HG02885 (cell line): Measurements from ENCODE around the gene TAF3.
"Not testable (repeated sequence)": the region's sequence is repeated elsewhere in the genome, so short reads cannot be mapped to it uniquely, and the experiment has no call there.

Experiments used
- ATAC-seq: cut with Tn5 transposase; IDR thresholded peaks from one replicate; pipeline ENCODE4 v1.9.1; 2021; ENCODE audit warnings: mild to moderate bottlenecking; ENCODE audit not compliant: unreplicated experiment, poor library complexity

TAF3 gene

DNA sequence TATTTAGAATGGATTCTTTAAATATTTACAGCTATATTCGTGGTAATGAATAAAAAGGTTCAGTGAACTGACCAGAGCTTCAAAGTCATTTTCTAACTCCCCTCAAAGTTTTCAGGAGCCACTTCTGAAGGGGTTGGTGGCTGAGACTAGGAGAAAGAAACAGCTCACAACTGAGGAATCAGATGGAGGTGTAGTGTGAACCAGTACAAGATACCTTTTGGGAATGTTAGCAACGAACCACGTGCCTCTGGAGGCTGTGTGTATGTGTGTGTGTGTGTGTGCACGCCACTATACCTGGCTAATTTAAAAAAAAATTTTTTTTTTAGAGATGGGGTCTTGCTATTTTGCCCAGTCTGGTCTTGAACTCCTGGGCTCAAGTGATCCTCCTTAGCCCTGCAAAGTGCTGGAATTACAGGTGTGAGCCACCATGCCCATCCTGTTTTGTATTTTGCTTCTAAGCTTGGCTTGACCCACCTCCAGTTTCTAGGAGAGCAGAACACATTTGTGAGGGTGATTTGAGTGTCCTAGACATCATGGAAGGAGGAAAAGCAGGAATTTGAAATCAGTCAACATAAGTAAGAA is 9.5 kb upstream of the TAF3 start:
- no peak for ATAC-seq

DNA sequence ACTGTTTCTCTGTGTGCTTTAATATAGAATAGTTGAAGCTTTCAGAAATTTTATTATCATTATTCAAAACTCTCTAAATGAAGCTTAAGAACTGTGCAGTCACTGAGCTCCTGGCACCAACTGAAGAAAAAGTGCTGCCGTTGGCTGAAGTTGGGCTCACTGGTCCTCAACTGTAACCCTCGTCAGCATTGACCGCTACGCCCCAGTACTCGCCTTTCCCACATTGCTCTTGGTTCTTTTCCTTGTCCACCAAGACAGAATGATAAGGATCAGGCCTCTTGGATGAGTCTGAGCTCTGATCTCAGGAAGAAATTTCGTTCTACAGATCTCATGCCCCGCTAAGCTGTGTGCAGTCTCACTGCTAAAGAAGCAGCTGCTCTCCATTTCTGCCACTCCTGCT is 7.9 kb upstream of the TAF3 start:
- ATAC-seq, result no peak

DNA sequence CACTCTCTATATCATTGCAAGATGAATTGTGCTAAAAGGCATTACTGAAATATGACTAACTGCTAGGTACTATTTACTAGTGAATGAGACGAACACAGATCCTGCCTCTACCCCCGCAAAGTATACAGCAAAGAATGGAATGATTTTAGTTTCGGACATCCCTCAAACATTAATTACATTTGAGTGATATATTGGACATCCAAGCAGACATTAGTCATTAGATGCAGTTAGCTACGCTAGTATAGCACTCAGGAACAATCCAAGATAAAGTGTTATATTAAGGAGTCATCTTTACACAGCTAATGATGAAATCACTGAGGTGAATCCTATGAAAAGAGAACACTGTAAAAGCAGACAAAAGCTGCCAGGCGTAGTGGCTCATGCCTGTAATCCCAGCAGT is 7.3 kb upstream of the TAF3 start:
- ATAC-seq, result no peak

DNA sequence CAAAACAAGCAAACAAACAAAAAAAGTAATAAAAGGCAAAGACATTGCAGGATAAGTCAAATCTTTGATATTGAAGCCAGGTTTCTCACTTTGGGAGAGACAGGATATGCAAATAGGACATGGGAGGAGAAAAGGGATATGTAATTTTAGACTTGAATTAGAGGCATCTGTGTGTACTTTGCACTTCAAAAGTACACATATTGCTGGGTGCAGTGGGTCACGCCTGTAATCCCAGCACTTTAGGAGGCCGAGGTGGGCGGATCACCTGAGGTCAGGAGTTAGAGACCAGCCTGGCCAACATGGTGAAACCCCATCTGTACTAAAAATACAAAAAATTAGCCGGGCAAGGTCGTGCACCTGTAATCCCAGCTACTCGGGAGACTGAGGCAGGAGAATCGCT is 6.6 kb upstream of the TAF3 start:
- not testable (repeated sequence) for ATAC-seq

DNA sequence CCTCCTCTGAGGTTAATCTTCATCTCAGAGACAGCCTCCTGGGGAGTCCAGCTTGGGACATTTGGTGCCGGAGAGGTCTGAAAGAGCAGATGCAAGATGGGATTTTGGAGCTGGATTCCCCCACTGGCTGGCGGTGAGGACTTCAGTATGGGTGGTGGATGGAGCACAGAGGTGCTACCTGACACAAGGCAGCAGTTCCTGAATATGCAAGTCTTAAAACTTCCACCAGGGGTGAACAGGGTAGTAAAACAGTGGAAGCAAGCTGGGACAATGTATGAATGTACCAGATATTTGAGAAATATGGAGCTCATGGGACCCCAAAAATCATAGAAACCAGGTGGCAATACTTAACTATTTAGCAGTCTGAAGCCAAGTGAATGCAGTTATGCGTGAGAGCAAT is 4.8 kb upstream of the TAF3 start:
- ATAC-seq, result no peak

DNA sequence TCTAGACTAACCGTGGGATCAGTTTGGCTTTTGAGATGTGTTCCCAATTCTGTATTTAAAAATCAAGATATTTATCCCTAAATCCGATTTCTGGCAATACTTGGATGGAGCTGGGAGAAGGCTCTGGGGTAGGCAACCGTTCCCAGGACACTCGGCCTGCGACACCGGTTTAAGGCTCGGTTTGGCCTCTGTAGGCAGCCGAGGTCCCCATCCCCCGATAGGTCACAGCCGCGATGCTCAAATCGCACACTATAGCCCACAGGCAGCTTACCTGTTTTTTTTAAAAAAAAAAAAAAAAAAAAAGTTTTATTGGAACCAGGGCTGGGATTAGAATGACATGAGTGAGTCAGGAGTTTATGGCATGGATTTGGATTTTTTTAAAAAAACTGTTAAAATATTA is 729 bp upstream of the TAF3 start:
- no peak for ATAC-seq

DNA sequence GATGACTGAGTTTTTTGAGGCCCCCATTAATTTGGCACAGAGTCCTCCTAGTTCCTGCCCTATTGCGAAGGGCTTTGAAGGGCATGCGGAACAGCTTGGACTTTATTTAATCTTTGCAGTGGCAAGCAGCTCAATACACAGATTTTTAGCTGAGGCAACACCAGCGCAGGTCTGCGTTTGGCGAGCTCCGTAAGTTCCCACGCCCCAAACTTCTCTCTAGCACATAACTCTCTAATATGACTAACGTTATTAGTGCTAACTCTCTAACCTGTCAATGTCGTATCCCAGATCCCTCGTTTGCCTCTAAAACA is 366 bp upstream of the TAF3 start:
- ATAC-seq, result peak; percentile 24

DNA sequence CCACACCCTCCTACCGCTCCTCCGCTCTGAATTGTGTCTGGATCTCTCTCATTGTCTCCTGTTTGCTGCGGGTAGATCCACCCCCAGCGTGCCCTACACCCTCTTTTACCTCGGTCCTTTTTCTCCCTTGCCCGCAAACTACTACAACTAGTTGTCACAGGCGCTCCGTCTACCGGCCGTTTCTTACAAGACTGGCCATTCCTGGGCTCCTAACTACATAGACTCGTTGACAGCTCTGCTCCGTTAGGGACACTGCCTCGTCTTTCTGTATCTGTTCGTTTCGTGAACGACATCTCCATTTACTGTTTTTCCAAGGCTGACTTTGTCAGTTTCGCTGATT is 786 bp downstream of the TAF3 start:
- peak; percentile 58 for ATAC-seq

DNA sequence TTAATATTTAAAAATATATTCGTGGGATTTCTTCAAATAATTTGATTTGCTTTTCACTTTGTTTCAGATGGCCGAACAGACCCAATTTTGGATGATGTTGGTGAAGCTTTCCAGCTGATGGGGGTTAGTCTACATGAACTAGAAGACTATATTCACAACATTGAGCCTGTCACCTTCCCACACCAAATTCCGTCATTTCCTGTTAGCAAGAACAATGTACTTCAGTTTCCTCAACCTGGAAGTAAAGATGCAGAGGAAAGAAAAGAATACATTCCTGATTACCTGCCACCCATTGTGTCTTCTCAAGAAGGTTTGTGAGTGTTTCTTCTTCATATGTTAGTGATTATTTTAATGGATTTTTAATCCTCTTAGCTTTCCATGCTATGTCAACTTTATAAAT is 5.9 kb downstream of the TAF3 start:
- no peak for ATAC-seq

DNA sequence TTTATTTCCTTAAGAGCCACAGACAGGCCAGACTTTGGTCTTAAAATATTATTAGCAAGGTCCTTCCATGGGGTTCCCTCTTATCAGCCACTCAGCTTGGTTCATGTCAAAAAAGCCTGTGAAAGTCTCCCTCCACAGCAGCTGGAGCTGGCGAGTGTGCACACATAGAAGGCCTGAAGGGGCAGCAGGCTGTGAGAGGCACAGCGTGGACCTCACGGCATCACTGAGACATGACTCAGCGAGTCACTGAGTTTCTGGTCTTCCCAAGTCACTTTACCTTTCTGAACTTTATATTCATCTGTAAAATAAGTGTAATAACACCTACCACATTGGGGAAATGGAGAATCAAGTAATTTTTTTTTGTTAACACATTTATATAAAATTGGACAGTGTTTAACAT is 8.7 kb downstream of the TAF3 start:
- no peak for ATAC-seq

DNA sequence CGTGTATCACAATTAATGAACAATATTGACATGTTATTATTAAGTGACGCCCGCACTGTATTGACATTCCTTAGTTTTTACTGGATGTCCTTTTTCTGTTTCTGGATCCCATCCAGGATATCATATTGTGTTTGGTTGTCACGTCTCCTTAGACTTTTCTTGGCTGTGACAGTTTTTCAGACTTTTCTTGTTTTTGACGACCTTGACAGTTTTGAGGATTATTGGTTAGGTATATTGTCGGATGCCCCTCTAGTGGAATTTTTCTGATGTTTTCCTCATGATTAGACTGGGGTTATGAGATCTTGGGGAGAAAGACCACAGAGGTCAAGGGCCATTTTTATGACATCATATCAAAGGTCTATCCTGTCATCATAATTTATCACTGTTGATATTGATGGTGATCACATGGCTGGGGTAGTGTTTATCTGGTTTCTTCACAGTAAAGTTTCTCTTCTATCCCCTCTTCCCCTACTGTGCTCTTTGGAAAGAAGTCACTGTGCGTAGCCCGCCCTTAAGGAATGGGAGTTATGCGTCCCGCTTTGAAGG is 11.1 kb downstream of the TAF3 start:
- ATAC-seq, result no peak

DNA sequence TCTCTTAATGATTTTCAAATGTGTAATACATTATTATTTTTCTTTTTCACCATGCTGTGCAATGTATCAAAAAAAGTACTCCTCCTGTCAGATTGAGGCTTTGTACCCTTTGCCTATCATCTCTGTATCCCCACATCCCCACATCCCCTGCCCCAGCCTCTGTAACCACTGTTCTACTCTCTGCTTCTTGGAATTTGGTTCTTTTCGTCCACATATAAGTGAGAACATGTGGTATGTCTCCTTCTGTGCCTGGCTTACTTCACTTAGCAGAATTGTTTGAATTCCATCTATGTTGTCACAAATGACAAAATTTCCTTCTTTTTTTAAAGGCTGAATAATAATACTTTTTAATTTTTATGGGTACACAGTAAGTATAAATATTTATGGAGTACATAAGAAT is 13.8 kb downstream of the TAF3 start:
- ATAC-seq, result no peak

DNA sequence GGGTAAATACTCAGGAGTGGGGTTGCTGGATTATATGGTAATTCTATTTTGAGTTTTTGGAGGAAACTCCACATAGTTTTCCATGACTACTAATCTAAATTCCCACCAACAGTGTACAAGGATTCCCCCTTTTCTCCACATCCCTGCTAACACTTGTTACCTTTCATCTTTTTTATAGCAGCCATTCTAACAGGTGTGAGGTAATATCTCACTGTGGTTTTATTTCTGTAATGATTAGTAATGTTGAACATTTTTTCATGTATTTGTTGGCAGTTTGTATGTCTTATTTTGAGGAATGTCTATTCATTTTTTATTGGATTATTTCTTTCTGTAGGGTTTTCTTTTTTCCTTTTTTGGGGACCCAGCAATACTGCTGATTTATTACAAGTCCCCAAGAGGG is 14.9 kb downstream of the TAF3 start:
- no peak for ATAC-seq

DNA sequence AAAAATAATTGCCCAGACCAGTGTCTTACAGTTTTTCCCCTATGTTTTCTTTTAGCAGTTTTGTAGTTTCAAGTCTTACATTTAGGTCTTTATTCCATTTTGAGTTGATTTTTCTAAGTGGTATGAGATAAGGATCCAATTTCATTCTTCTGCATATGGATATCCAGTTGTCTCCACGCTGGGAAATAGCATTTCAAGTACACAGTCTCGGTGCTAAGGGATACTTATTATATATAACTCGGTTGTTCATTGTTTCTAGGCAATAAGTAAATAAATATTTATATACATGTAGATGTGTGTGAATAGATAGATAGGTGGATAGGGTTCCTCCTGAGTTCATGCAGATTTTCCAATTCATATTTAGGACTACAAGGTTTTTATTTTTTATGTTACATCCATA is 16.0 kb downstream of the TAF3 start:
- no peak for ATAC-seq

DNA sequence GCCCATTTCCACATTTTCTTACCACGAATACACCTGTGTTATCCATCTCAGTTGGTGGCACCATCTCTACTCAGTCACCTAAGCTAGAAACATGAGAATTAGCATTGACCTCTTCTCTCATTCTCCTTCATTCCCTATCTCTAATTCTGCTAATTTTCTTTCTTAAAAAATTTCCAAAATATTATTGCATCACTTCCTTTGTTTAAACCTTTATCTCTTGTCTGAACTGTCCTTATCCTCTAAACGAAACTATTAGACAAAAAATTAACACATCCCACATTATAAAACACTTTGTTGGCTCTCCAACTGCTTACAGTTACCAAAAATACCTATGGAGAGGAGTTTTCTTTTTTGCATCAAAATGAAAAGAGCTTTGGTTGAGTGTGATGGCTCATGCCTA is 18.3 kb downstream of the TAF3 start:
- ATAC-seq, result no peak

DNA sequence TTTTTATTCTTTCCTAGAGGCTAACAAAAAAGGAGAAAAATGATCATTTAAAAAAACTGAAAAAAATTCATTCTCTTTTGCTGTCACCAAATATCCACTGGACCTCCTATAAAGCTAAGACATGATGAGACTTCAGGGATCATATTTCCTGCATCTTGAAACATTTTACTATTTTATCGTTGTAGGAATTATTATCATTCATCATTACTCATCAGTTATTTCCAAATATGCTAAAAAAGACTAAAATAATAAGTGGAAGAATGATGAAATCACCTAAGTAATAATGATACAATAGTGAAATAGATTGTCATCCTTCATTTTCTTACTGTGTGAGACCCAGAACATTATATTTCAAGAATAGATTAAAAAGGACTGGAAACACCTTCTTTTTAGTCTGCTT is 28.3 kb downstream of the TAF3 start:
- ATAC-seq, result no peak

DNA sequence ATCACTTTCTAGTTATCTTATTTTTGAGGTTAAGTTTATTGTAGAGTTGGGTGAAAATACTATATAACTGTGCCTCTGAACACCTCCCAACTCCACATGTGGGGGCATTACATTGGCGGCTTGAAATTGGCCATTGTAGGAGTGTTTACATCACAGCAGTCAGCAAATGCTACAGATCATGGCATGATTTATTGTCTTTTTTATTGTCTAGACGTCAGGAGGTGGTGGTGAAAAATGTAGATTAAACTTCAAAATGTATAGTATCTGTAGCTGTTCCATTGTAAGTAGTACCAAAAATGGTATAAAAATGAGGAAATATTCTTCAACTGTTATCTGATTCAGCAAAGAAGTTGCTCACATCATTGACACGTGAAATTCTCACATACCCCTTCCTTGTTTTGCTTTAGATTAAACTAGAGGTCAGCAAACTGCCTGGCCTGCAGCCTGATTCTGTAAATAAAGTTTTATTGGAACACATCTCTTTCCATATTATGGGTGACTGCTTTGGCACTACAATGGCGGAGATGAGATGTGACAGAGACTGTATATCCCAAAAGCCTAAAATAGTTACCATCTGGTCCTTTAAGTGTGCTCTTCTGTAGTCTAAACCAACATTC is 35.0 kb downstream of the TAF3 start:
- no peak for ATAC-seq

DNA sequence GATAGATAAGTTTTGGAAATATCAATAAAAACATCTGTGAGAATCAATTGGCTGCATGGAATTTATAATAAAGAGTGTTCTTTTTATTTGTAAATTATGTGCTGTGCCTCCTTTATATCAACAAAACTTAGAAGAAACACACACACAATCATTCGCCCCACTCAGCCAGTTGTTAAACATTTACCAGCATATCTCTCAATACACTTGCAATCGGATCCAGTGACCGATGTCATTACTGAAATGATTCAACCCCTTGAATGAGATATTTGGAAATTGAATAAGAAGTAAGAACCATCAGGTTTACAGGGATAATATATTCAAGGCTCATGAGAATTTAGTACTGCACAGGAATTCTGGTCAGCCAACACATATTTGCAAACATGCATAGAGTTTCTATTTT is 35.6 kb downstream of the TAF3 start:
- no peak for ATAC-seq

DNA sequence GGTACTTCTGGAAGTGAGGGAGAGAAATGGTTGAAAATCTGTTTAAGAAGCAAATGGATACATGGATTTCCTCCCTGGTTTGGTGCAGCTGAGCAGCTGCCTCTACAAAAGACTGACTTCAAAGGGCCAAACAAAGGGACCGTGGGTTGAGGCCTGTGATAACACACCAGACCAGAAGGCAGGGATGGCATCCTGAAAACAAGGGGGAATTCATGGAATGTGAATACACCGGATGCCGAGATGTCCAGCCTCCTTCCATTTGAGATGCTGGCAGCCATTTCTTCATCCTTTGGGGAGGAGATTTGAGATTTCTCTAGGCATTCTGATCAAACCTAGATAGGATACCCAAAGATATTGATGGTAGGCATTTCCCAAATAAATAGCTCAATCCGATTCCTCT is 36.9 kb downstream of the TAF3 start:
- no peak for ATAC-seq

DNA sequence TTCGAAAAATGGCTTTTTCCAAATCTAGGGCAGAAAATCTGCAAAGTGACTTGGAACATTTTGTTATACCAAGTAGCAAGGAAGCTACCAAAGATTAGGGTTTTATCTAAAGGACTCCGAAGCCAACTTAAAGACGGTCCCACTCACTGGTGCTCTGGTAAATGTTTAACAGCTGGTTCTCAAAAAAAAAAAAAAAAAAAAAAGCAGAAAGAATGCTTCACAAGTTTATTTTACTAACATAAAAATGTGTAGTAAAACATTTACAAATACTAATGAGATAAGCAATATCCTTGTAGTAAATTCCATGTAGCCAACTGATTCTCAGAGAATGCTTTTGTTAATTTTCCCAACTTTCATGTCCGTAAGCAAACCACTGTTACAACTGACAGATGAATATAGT is 38.4 kb downstream of the TAF3 start:
- no peak for ATAC-seq

DNA sequence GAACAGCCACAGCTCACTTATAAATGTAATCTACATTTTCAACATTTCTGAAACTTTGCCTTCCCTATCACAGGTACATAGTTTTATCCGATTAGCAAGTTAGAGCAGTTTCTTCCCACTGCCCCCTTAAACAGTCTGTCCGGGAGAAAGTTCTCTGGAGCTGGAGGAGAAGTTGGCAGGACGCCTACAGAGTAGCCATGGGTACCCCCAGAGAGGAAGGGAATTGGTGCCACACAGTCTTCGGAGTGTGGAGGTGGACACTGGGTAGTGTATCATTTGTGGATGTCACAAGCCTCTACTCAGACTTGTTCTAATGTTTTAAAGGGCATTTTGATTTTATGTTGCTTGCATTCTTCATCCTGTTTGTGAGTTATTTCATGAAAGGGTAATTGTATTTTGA is 39.0 kb downstream of the TAF3 start:
- no peak for ATAC-seq

DNA sequence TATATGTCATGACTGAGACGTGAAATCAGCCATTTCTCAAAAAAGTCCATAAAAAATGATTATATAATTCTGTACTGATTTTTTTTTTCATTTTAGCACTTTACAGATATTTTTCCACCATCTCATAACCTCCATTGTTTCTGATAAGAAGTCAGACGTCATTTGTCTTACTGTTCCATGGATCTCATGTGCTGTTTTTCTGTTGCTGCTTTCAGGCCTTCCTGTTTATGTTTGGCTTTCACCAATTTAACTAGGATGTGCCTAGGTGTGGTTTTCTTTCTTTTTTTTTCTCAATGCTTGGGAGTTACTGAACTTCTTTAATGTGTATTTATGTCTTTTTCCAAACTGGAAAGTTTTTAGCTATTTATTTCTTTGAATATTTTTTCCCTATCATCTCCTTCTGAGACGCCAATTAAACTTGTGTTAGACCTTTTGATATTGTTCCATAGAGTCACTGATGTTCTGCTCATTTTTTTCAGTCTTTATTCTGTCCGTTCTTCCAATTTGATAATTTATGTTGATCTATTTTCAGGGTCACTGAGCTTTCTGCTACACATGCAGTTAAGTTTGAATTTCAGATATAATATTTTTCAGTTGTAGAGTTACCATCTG is 43.3 kb downstream of the TAF3 start:
- ATAC-seq, result no peak
